ENCODE results near the gene MX2. TPM values are rescaled to one million over a fixed set of nuclear protein-coding genes. Genes with fewer than 3 reads are reported as not detected.

Gene MX2
- total and polyA plus RNA-seq, 2 of the 8 experiments (the other 6 are each of a cell fraction or from before 2014, with no cell fraction given), result 3.1 to 8.9 TPM

- H3K79me2 ChIP-seq (ENCODE audit: control insufficient read depth in 1 of 2, insufficient read depth in 2 of 2, low read length in 2 of 2), result no peaks in the 10 kb centered on the region
- H3K79me1 ChIP-seq (ENCODE audit: low read depth, low read length), result no peaks in the 10 kb centered on the region
- no peak overlapping the region for H2AFZ ChIP-seq (ENCODE audit: low read length)
- H3K9me3 ChIP-seq (ENCODE audit: insufficient read depth in 2 of 2, low read depth in 1 of 2, low read length in 1 of 2), result no peaks in the 10 kb centered on the region
- H3K4me2 ChIP-seq (ENCODE audit: insufficient read depth in 1 of 2, low read depth in 2 of 2, low read length in 2 of 2), result no peak overlapping the region
- H4K20me1 ChIP-seq (replicated peaks in 1 of 2; ENCODE audit: control insufficient read depth in 1 of 2, insufficient read depth in 2 of 2, low read length in 2 of 2), result no peaks in the 10 kb centered on the region
- DNase-seq (ENCODE audit: low read depth in 1 of 2, low spot score in 2 of 2) (no peak), FAIRE-seq (no peak)
- H4K8ac ChIP-seq (ENCODE audit: extremely low read depth, insufficient read depth, low read length), result no peak overlapping the region
- no peak overlapping the region for H2BK12ac ChIP-seq (ENCODE audit: low read depth, low read length)
- H3K18ac ChIP-seq (ENCODE audit: extremely low read depth, low read length), result no peak overlapping the region
- H4K5ac ChIP-seq (ENCODE audit: insufficient read length, low read depth, low read length), result no peak overlapping the region
- H3K4me3 ChIP-seq (ENCODE audit: extremely low read depth in 1 of 4, insufficient read depth in 2 of 4, low read depth in 3 of 4, low read length in 4 of 4), result no peak overlapping the region
- ChIA-PET POLR2A (ENCODE audit: partially characterized antibody) (no interaction called here), CTCF (ENCODE audit: partially characterized antibody) (no interaction called here)
- H3K9ac ChIP-seq (replicated peaks in 1 of 4; ENCODE audit: extremely low read depth in 1 of 4, low read depth in 3 of 4, low read length in 3 of 4), result no peak overlapping the region
- no peak overlapping the region for H2BK15ac ChIP-seq (ENCODE audit: low read length)
- no peak overlapping the region for H3K4ac ChIP-seq (replicated peaks; ENCODE audit: insufficient read length, low read depth, low read length)
- H2BK20ac ChIP-seq (ENCODE audit: low read length), result no peak overlapping the region
- H2BK120ac ChIP-seq (replicated peaks; ENCODE audit: low read depth, low read length), result no peak overlapping the region
- 89% methylated on average over 13 of the region's 13 CpGs; no CpG with 5 or more reads in 1 of the 2 experiments for WGBS, 2 experiments (ENCODE audit: extremely low coverage in 1 of 2, insufficient coverage in 1 of 2, insufficient read length in 1 of 2, insufficient replicate concordance in 2 of 2, low coverage in 1 of 2, low lambda C conversion rate in 2 of 2, missing lambda C conversion rate in 1 of 2)
- H3K56ac ChIP-seq (replicated peaks; ENCODE audit: insufficient read length, low read depth, low read length), result no peak overlapping the region
- no peak overlapping the region for H3K27ac ChIP-seq (ENCODE audit: low read depth, low read length)
- H3K4me1 ChIP-seq (replicated peaks in 1 of 4; ENCODE audit: control insufficient read depth in 3 of 4, insufficient read depth in 4 of 4, low read length in 3 of 4), result no peaks in the 10 kb centered on the region
- TF ChIP-seq BACH1 (IDR thresholded peaks at IDR 0.05; ENCODE audit: low read length) (no peak), POU5F1 (IDR thresholded peaks at IDR 0.05; ENCODE audit: low read depth, low read length) (no peak), E2F6 (IDR thresholded peaks at IDR 0.05) (no peak), KDM4A (IDR thresholded peaks at IDR 0.05; ENCODE audit: low read depth, low read length, severe bottlenecking) (no peak)
- H3K36me3 ChIP-seq (ENCODE audit: control insufficient read depth in 2 of 4, insufficient read depth in 4 of 4, low read length in 3 of 4), result no peaks in the 10 kb centered on the region
- no peak overlapping the region for H2AK5ac ChIP-seq (ENCODE audit: low read depth, low read length)
- no peaks in the 10 kb centered on the region for H3K23me2 ChIP-seq (ENCODE audit: low read depth, low read length)
- no peak overlapping the region for H4K91ac ChIP-seq (replicated peaks; ENCODE audit: insufficient read length, low read length)
- H3K14ac ChIP-seq (ENCODE audit: insufficient read length), result no peak overlapping the region
- H3K23ac ChIP-seq (ENCODE audit: insufficient read length), result no peak overlapping the region
- H3K27me3 ChIP-seq (replicated peaks in 1 of 4; ENCODE audit: control insufficient read depth in 3 of 4, extremely low read depth in 1 of 4, insufficient read depth in 3 of 4, low read length in 3 of 4), result no peaks in the 10 kb centered on the region
- H2BK5ac ChIP-seq (ENCODE audit: low read depth, low read length), result no peak overlapping the region
Observed at GRCh38 chr21:41345934-41346685, 15.7 kb upstream of the MX2 start.
